SU-DHL-6 (cell line): ENCODE data around the gene SLC25A6.

Experiments
- CTCF ChIP-seq: fragments of 200-600 bp; sonication (generic); IDR thresholded peaks from one replicate; pipeline ENCODE4 v1.5.1; 2017; ENCODE audit warnings: antibody characterized with exemption, mild to moderate bottlenecking, low read length, moderate library complexity; ENCODE audit not compliant: insufficient read depth, poor library complexity, severe bottlenecking
- EZH2phosphoT487 ChIP-seq: fragments of 200-600 bp; sonication (generic), shearing (Covaris generic); conservative IDR thresholded peaks from 2 replicates; pipeline ENCODE4 v1.6.1; 2018; ENCODE audit warnings: mild to moderate bottlenecking, antibody characterized with exemption, low read length, moderate library complexity, mixed read lengths

DNA sequence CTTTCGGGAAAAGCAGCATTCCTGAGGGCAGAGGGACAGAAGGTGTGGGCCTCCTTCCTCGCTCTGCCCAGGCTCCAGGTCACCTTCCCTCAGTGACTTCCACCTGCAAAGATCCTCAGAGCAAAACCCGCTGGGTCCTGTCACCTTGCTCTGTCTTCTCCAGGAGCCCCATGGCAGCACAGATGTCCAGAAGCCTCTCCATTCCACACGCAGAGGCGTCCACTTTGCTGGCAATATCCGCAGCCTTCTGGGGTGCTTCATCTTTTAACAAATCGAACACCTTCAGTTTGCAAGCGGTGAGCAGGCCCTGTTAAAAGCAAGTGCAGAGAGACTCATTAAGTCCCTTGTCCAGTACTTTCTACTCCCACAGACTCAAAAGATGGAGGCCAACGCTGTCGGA is 33.5 kb upstream of the SLC25A6 start:
- no peak for TF ChIP-seq CTCF
- no peak for TF ChIP-seq EZH2phosphoT487
